Breast epithelium (tissue), 4 donors: Measurements from ENCODE around the gene CASQ2. TPM values are rescaled to one million over a fixed set of nuclear protein-coding genes. Genes with fewer than 3 reads are reported as not detected.

Source experiments
- DNase-seq, 2 donors: peaks; one replicate each; pipeline ENCODE4 v3.0.0-alpha.2; 2019; ENCODE audit warnings: low spot score in 2 of 2
- H3K27ac ChIP-seq, 2 donors: fragments of 200-600 bp; sonication (generic) in 1 of 2; one replicate each; pipeline ENCODE4 v1.5.1; 2016 to 2019; ENCODE audit warnings: mild to moderate bottlenecking in 1 of 2
- H3K27me3 ChIP-seq, 2 donors: fragments of 200-600 bp; sonication (generic) in 1 of 2; one replicate each; pipeline versions ENCODE4 v1.5.1 to v1.6.0; 2017 to 2019; ENCODE audit warnings: control low read depth in 1 of 2, mild to moderate bottlenecking in 1 of 2
- H3K36me3 ChIP-seq: fragments of 200-600 bp; one replicate; pipeline ENCODE4 v1.5.1; 2019
- H3K4me1 ChIP-seq, 2 donors: fragments of 200-600 bp; sonication (generic); one replicate each; pipeline ENCODE4 v1.5.1; 2016 to 2019; ENCODE audit warnings: control low read depth in 1 of 2
- H3K4me3 ChIP-seq, 3 donors: fragments of 200-600 bp; sonication (generic); 1 replicate in 2 of 3; 2 replicates in 1 of 3; pipeline ENCODE4 v1.5.1; 2016 to 2019; ENCODE audit warnings: mild to moderate bottlenecking in 3 of 3, moderate library complexity in 2 of 3
- H3K9me3 ChIP-seq, 2 donors: fragments of 200-600 bp; sonication (generic) in 1 of 2; one replicate each; pipeline ENCODE4 v1.5.1; 2016 to 2019; ENCODE audit warnings: control low read depth in 1 of 2
- CTCF ChIP-seq, 3 donors: fragments of 450-650 bp; IDR thresholded peaks; one replicate each; pipeline ENCODE4 v1.5.1; 2016 to 2017; ENCODE audit warnings: antibody characterized with exemption in 3 of 3, mild to moderate bottlenecking in 3 of 3, moderate library complexity in 3 of 3
- POLR2A ChIP-seq: fragments of 450-650 bp; IDR thresholded peaks from one replicate; pipeline ENCODE4 v1.6.1; 2016; ENCODE audit warnings: antibody characterized with exemption, mild to moderate bottlenecking, moderate library complexity
- POLR2AphosphoS5 ChIP-seq, 3 donors: sonication (generic); formaldehyde crosslinking; IDR thresholded peaks; one replicate each; pipeline ENCODE4 v1.6.1; 2017; ENCODE audit warnings: antibody characterized with exemption in 3 of 3
- intact Hi-C: fragments of 100-400 bp; cut with DNase I; formaldehyde crosslinking; loops from one replicate; pipeline ENCODE4 v1.15.1; 2023; ENCODE audit warnings: low total_unique reads
- total RNA-seq, 3 donors: library from RNA; depleted of rRNA; stranded (reverse); fragments of >200 nt; gene quantifications; one replicate each; pipeline ENCODE4 v1.1.0, GENCODE V29; 2016

Gene CASQ2
- total RNA-seq, 3 donors from 2014 or later = 2.1 to 3.3 (median 2.6) TPM

- no peak for DNase-seq
- intact Hi-C loops = no loop called here
Observed at GRCh38 chr1:115802416-115802815, 33.9 kb upstream of the CASQ2 start.

GRCh38 chr1:115797486-115797885 lies 29.0 kb upstream of the CASQ2 start:
- no peaks in the 10 kb centered on the region for H3K4me1 ChIP-seq
- H3K4me3 ChIP-seq = no peak overlapping the region
- TF ChIP-seq CTCF (IDR thresholded peaks at IDR 0.05) (no peak), POLR2A (no peak), POLR2AphosphoS5 (IDR thresholded peaks at IDR 0.05) (no peak)
- DNase-seq = no peak
- no peaks in the 10 kb centered on the region for H3K36me3 ChIP-seq
- H3K27me3 ChIP-seq = peaks cover 0 to 5% of the 10 kb centered on the region in 2 donors
- no peak overlapping the region for H3K27ac ChIP-seq
- H3K9me3 ChIP-seq = no peaks in the 10 kb centered on the region
- intact Hi-C loops = no loop called here

More at GRCh38 chr1:115802416-115802815, 33.9 kb upstream of the CASQ2 start:
- H3K4me1 ChIP-seq = no peaks in the 10 kb centered on the region
- H3K27ac ChIP-seq = no peak overlapping the region
- no peaks in the 10 kb centered on the region for H3K36me3 ChIP-seq
- H3K27me3 ChIP-seq = no peaks in the 10 kb centered on the region
- no peaks in the 10 kb centered on the region for H3K9me3 ChIP-seq
- no peak overlapping the region for H3K4me3 ChIP-seq
- no peak for TF ChIP-seq POLR2AphosphoS5 (IDR thresholded peaks at IDR 0.05)
- TF ChIP-seq CTCF (IDR thresholded peaks at IDR 0.05) = no peak

GRCh38 chr1:115796897-115797296 lies 28.4 kb upstream of the CASQ2 start:
- H3K27me3 ChIP-seq = peaks cover 0 to 5% of the 10 kb centered on the region in 2 donors
- H3K4me1 ChIP-seq = no peaks in the 10 kb centered on the region
- DNase-seq = no peak
- H3K4me3 ChIP-seq = no peak overlapping the region
- H3K9me3 ChIP-seq = no peaks in the 10 kb centered on the region
- H3K27ac ChIP-seq = no peak overlapping the region
- H3K36me3 ChIP-seq = no peaks in the 10 kb centered on the region
- TF ChIP-seq CTCF (IDR thresholded peaks at IDR 0.05) (no peak), POLR2A (no peak), POLR2AphosphoS5 (IDR thresholded peaks at IDR 0.05) (no peak)
- intact Hi-C loops = no loop called here

- Histone ChIP-seq H3K27me3 (peaks cover 0 to 5% of the 10 kb centered on the region in 2 donors), H3K4me1 (no peaks in the 10 kb centered on the region), H3K4me3 (no peak overlapping the region), H3K36me3 (no peaks in the 10 kb centered on the region), H3K9me3 (no peaks in the 10 kb centered on the region), H3K27ac (no peak overlapping the region)
- intact Hi-C loops = no loop called here
- TF ChIP-seq CTCF (IDR thresholded peaks at IDR 0.05) (no peak), POLR2AphosphoS5 (IDR thresholded peaks at IDR 0.05) (no peak), POLR2A (no peak)
- DNase-seq = no peak
Observed at GRCh38 chr1:115796036-115796435, 27.5 kb upstream of the CASQ2 start.

GRCh38 chr1:115794976-115795639 lies 26.6 kb upstream of the CASQ2 start:
- Histone ChIP-seq H3K27me3 (peaks cover 0 to 5% of the 10 kb centered on the region in 2 donors), H3K4me3 (no peak overlapping the region), H3K27ac (no peak overlapping the region), H3K9me3 (no peaks in the 10 kb centered on the region), H3K4me1 (no peaks in the 10 kb centered on the region), H3K36me3 (no peaks in the 10 kb centered on the region)
- intact Hi-C loops = no loop called here
- no peak for DNase-seq
- TF ChIP-seq CTCF (IDR thresholded peaks at IDR 0.05) = no peak
- TF ChIP-seq POLR2A = no peak
- no peak for TF ChIP-seq POLR2AphosphoS5 (IDR thresholded peaks at IDR 0.05)
